Neural progenitor cell (in vitro differentiated cells): ENCODE data around the gene RAMP3. TPM values are rescaled to one million over a fixed set of nuclear protein-coding genes. Genes with fewer than 3 reads are reported as not detected.
"Not testable (repeated sequence)": the region's sequence is repeated elsewhere in the genome, so short reads cannot be mapped to it uniquely, and the experiment has no call there.

ENCODE experiments used
- DNase-seq: peaks from one replicate; pipeline ENCODE4 v3.0.0-alpha.2; 2016; ENCODE audit warnings: low spot score
- H2AFZ ChIP-seq: fragments of 200-600 bp; sonication (generic); replicated peaks from 2 replicates; pipeline ENCODE4 v1.6.1; 2016; ENCODE audit warnings: antibody characterized with exemption
- H3F3A ChIP-seq: fragments of 200-600 bp; sonication (generic); 2 replicates; pipeline ENCODE4 v1.6.1; 2016; ENCODE audit warnings: antibody characterized with exemption, low read depth
- H3K27ac ChIP-seq: fragments of 200-600 bp; sonication (generic); 2 replicates; pipeline ENCODE4 v1.5.1; 2016; ENCODE audit warnings: mild to moderate bottlenecking
- H3K27me3 ChIP-seq: fragments of 200-600 bp; sonication (generic); 2 replicates; pipeline ENCODE4 v1.6.1; 2016; ENCODE audit warnings: mild to moderate bottlenecking, moderate library complexity
- H3K36me3 ChIP-seq: fragments of 200-600 bp; sonication (generic); 2 replicates; pipeline ENCODE4 v1.5.1; 2016
- H3K4me1 ChIP-seq: fragments of 200-600 bp; sonication (generic); 2 replicates; pipeline ENCODE4 v1.6.1; 2016; ENCODE audit warnings: mixed run types
- H3K4me2 ChIP-seq: fragments of 200-600 bp; sonication (generic); 2 replicates; pipeline ENCODE4 v1.6.1; 2016
- H3K4me3 ChIP-seq: fragments of 200-600 bp; sonication (generic); 2 replicates; pipeline ENCODE4 v1.5.1; 2016
- H3K79me2 ChIP-seq: fragments of 200-600 bp; sonication (generic); 2 replicates; pipeline ENCODE4 v1.6.1; 2016; ENCODE audit warnings: low read depth
- H3K9ac ChIP-seq: fragments of 200-600 bp; sonication (generic); 2 replicates; pipeline ENCODE4 v1.6.1; 2016
- H3K9me3 ChIP-seq: fragments of 200-600 bp; sonication (generic); 2 replicates; pipeline ENCODE4 v1.5.1; 2016; ENCODE audit warnings: low read depth
- H4K20me1 ChIP-seq: fragments of 200-600 bp; sonication (generic); 2 replicates; pipeline ENCODE4 v1.6.1; 2016; ENCODE audit warnings: low read depth
- H3K27ac Mint-ChIP-seq: 3 replicates; pipeline ENCODE4 v1.8.0; 2021; ENCODE audit warnings: mixed read lengths
- H3K27me3 Mint-ChIP-seq: 2 replicates; pipeline ENCODE4 v1.8.0; 2022; ENCODE audit warnings: low read depth, mild to moderate bottlenecking, inconsistent platforms, moderate library complexity, mixed read lengths; ENCODE audit not compliant: insufficient read depth
- H3K36me3 Mint-ChIP-seq: 3 replicates; pipeline ENCODE4 v1.8.0; 2021; ENCODE audit warnings: mixed read lengths
- H3K4me1 Mint-ChIP-seq: 3 replicates; pipeline ENCODE4 v1.8.0; 2021; ENCODE audit warnings: mixed read lengths
- H3K4me3 Mint-ChIP-seq: 3 replicates; pipeline ENCODE4 v1.8.0; 2021; ENCODE audit warnings: mild to moderate bottlenecking, moderate library complexity, mixed read lengths
- H3K9me3 Mint-ChIP-seq: 3 replicates; pipeline ENCODE4 v1.8.0; 2020; ENCODE audit warnings: mixed read lengths
- EZH2 ChIP-seq: fragments of 200-600 bp; sonication (generic); IDR thresholded peaks from 2 replicates; pipeline ENCODE4 v1.6.1; 2017; ENCODE audit warnings: antibody characterized with exemption, mild to moderate bottlenecking, moderate library complexity
- EZH2phosphoT487 ChIP-seq: fragments of 200-600 bp; sonication (generic); IDR thresholded peaks from 2 replicates; pipeline ENCODE4 v1.6.1; 2017; ENCODE audit warnings: antibody characterized with exemption
- total RNA-seq: library from RNA; depleted of rRNA; stranded (reverse); fragments of >200 nt; gene quantifications from 2 replicates; pipeline ENCODE4 v1.2.3, GENCODE V29; 2015; ENCODE audit warnings: low replicate concordance
- TF ChIP-seq, protein P1 (sequence below): fragments of 200-600 bp; sonication (generic); IDR thresholded peaks from 2 replicates; pipeline ENCODE4 v1.5.1; 2017; ENCODE audit warnings: antibody characterized with exemption, mild to moderate bottlenecking

The RAMP3 gene
- total RNA-seq, 1 donor from 2014 or later = not detected

DNA sequence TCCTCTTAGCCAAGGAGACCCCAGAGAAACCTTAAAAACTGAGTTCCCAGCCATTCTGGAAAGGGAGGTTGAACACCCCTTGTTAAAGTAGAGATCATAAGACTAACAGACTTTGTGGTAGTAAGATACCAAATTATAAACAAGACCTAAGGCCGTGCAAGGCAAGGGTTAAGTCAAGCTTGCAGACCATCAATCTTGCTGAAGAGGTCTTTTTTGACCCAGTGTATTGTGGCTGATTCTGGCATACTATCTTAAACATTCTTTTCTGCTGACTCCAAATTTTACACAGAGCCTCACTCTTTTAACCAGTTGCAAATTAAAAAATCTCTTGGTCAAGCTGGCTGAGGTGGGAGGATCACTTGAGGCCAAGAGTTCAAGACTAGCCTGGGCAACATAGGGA is 44.9 kb upstream of the RAMP3 start:
- peaks cover 44% of the 10 kb centered on the region for H3K27me3 ChIP-seq
- peaks cover 18% of the 10 kb centered on the region for H3K4me1 Mint-ChIP-seq
- peak overlapping the region; percentile 90 for H3K4me3 ChIP-seq
- H3K79me2 ChIP-seq = peaks cover 43% of the 10 kb centered on the region
- H3K36me3 ChIP-seq = peaks cover under 1% of the 10 kb centered on the region
- no peaks in the 10 kb centered on the region for H3K9me3 ChIP-seq
- peak overlapping the region; percentile 84 for H3K4me2 ChIP-seq
- peaks cover 14% of the 10 kb centered on the region for H4K20me1 ChIP-seq
- DNase-seq = no peak
- H3K9me3 Mint-ChIP-seq = no peaks in the 10 kb centered on the region
- TF ChIP-seq EZH2 (no peak), EZH2phosphoT487 (no peak)
- TF ChIP-seq, protein P1, sequence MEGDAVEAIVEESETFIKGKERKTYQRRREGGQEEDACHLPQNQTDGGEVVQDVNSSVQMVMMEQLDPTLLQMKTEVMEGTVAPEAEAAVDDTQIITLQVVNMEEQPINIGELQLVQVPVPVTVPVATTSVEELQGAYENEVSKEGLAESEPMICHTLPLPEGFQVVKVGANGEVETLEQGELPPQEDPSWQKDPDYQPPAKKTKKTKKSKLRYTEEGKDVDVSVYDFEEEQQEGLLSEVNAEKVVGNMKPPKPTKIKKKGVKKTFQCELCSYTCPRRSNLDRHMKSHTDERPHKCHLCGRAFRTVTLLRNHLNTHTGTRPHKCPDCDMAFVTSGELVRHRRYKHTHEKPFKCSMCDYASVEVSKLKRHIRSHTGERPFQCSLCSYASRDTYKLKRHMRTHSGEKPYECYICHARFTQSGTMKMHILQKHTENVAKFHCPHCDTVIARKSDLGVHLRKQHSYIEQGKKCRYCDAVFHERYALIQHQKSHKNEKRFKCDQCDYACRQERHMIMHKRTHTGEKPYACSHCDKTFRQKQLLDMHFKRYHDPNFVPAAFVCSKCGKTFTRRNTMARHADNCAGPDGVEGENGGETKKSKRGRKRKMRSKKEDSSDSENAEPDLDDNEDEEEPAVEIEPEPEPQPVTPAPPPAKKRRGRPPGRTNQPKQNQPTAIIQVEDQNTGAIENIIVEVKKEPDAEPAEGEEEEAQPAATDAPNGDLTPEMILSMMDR = no peak
- no peak overlapping the region for H3K9ac ChIP-seq
- peak overlapping the region; percentile 65 for H3K27ac Mint-ChIP-seq
- peaks cover 4% of the 10 kb centered on the region for H3K27me3 Mint-ChIP-seq
- H3K27ac ChIP-seq = peak overlapping the region; percentile 96
- peaks cover 10% of the 10 kb centered on the region for H3F3A ChIP-seq
- peaks cover 5% of the 10 kb centered on the region for H3K4me1 ChIP-seq
- H2AFZ ChIP-seq = no peak overlapping the region
- H3K4me3 Mint-ChIP-seq = peak overlapping the region; percentile 98
- peaks cover 5% of the 10 kb centered on the region for H3K36me3 Mint-ChIP-seq

DNA sequence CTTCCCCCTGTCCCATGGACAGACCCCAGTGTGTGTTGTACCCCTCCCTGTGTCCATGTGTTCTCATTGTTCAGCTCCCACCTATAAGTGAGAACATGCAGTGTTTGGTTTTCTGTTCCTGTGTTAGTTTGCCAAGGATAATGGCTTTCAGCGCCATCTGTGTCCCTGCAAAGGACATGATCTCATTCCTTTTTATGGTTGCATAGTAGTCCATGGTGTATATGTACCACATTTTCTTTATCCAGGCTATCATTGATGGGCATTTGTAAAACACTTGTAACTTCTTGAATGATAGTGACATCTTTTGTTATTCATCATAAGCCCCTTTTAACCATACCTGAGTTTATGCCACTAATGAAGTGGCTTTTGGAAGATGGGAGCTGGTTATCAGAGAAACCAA is 43.3 kb upstream of the RAMP3 start:
- H3K4me2 ChIP-seq, H3K9me3 Mint-ChIP-seq, H3K27ac ChIP-seq, H4K20me1 ChIP-seq, H3K9me3 ChIP-seq, H3K4me1 ChIP-seq, DNase-seq, H3K9ac ChIP-seq, H3K36me3 ChIP-seq, H3K36me3 Mint-ChIP-seq, H3K27me3 Mint-ChIP-seq, H3K4me3 ChIP-seq, H2AFZ ChIP-seq, H3K27ac Mint-ChIP-seq: not testable (repeated sequence)
- Histone ChIP-seq H3F3A (peaks cover 10% of the 10 kb centered on the region), H3K27me3 (peaks cover 44% of the 10 kb centered on the region), H3K79me2 (peaks cover 27% of the 10 kb centered on the region)
- Mint-ChIP-seq H3K4me3 (peak overlapping the region; percentile 33), H3K4me1 (peaks cover 18% of the 10 kb centered on the region)

DNA sequence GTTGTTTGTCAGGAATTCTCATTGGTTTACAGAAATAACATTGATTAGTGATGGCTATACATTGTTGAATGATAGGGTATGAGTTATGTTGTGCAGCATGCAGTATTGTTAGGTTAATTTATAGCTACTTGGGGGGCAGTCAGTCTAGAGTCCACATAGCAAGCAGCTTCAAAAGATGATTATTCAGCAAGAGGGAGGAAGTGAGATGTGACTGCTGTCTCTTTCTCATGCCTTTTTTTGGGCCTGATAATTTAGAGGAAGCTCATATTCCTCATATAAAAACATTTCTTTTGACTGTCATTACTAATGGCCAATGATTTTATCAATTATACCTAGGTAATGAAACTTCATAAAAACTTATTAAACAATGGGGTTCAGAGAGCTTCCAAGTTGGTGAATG is 42.7 kb upstream of the RAMP3 start:
- Histone ChIP-seq H3K36me3 (no peaks in the 10 kb centered on the region), H3K9ac (no peak overlapping the region), H3F3A (peaks cover 10% of the 10 kb centered on the region), H3K27me3 (peaks cover 44% of the 10 kb centered on the region), H3K79me2 (peaks cover 20% of the 10 kb centered on the region), H3K4me1 (peaks cover 5% of the 10 kb centered on the region), H3K4me2 (no peak overlapping the region), H3K27ac (no peak overlapping the region), H2AFZ (no peak overlapping the region), H3K4me3 (no peak overlapping the region), H3K9me3 (no peaks in the 10 kb centered on the region), H4K20me1 (no peaks in the 10 kb centered on the region)
- Mint-ChIP-seq H3K27ac (no peak overlapping the region), H3K4me3 (no peak overlapping the region), H3K36me3 (peaks cover 3% of the 10 kb centered on the region), H3K9me3 (no peaks in the 10 kb centered on the region), H3K4me1 (peaks cover 17% of the 10 kb centered on the region), H3K27me3 (peaks cover 4% of the 10 kb centered on the region)
- no peak for TF ChIP-seq EZH2
- no peak for TF ChIP-seq EZH2phosphoT487
- TF ChIP-seq, protein P1 = no peak
- no peak for DNase-seq

DNA sequence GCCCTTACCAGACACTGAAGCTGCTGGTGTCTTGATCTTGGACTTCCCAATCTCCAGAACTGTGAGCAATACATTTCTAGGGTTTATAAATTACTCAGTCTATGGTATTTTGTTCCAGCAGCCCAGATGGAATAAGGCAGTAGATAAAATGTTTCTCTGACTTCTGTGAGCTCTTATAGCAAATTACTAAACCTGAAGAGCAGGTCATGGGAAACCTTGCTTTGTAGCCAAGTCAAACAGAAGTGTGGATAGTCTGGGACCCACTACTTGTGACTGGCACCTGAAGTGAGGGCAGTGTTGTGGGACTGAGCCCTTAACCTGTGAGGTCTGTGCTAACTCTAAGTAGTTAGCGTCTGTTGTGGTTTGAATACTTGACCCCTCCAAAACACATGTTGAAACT is 41.5 kb upstream of the RAMP3 start:
- Histone ChIP-seq H3K36me3 (no peaks in the 10 kb centered on the region), H2AFZ (no peak overlapping the region), H4K20me1 (no peaks in the 10 kb centered on the region), H3K9ac (no peak overlapping the region), H3K27ac (no peak overlapping the region), H3K79me2 (peaks cover 9% of the 10 kb centered on the region), H3K27me3 (peaks cover 44% of the 10 kb centered on the region), H3F3A (peaks cover 10% of the 10 kb centered on the region), H3K4me2 (no peak overlapping the region), H3K9me3 (no peaks in the 10 kb centered on the region), H3K4me3 (no peak overlapping the region), H3K4me1 (peaks cover 5% of the 10 kb centered on the region)
- H3K27me3 Mint-ChIP-seq = peaks cover 4% of the 10 kb centered on the region
- no peak for DNase-seq
- H3K36me3 Mint-ChIP-seq = no peaks in the 10 kb centered on the region
- H3K27ac Mint-ChIP-seq = no peak overlapping the region
- TF ChIP-seq EZH2phosphoT487 (no peak), EZH2 (no peak)
- TF ChIP-seq, protein P1 = no peak
- H3K9me3 Mint-ChIP-seq = no peaks in the 10 kb centered on the region
- H3K4me3 Mint-ChIP-seq = no peak overlapping the region
- peaks cover 11% of the 10 kb centered on the region for H3K4me1 Mint-ChIP-seq
